DND-41 (cell line): ENCODE measurements around the gene SCT.

ENCODE experiments used
- EZH2 ChIP-seq: IDR thresholded peaks from 3 replicates; pipeline ENCODE4 v1.6.1; 2012; ENCODE audit warnings: borderline replicate concordance, low read depth, mild to moderate bottlenecking, moderate library complexity, low read length, inconsistent platforms; ENCODE audit not compliant: severe bottlenecking
- TF ChIP-seq, protein P1 (sequence below): IDR thresholded peaks from 2 replicates; pipeline ENCODE4 v1.5.1; 2012; ENCODE audit warnings: borderline replicate concordance, low read length, moderate library complexity, mild to moderate bottlenecking; ENCODE audit not compliant: poor library complexity, severe bottlenecking; ENCODE audit errors: extremely low read depth

- TF ChIP-seq, protein P1, sequence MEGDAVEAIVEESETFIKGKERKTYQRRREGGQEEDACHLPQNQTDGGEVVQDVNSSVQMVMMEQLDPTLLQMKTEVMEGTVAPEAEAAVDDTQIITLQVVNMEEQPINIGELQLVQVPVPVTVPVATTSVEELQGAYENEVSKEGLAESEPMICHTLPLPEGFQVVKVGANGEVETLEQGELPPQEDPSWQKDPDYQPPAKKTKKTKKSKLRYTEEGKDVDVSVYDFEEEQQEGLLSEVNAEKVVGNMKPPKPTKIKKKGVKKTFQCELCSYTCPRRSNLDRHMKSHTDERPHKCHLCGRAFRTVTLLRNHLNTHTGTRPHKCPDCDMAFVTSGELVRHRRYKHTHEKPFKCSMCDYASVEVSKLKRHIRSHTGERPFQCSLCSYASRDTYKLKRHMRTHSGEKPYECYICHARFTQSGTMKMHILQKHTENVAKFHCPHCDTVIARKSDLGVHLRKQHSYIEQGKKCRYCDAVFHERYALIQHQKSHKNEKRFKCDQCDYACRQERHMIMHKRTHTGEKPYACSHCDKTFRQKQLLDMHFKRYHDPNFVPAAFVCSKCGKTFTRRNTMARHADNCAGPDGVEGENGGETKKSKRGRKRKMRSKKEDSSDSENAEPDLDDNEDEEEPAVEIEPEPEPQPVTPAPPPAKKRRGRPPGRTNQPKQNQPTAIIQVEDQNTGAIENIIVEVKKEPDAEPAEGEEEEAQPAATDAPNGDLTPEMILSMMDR, result no peak
- no peak for TF ChIP-seq EZH2
Measured at GRCh38 chr11:627308-627576, 261 bp upstream of the SCT start.
